ENCODE data around the gene DDX1. TPM values are rescaled to one million over a fixed set of nuclear protein-coding genes. Genes with fewer than 3 reads are reported as not detected.
"Not testable (repeated sequence)": the region's sequence is repeated elsewhere in the genome, so short reads cannot be mapped to it uniquely, and the experiment has no call there.

Gene DDX1
- total RNA-seq, 2 experiments from 2014 or later: 136 to 137 TPM

DNA sequence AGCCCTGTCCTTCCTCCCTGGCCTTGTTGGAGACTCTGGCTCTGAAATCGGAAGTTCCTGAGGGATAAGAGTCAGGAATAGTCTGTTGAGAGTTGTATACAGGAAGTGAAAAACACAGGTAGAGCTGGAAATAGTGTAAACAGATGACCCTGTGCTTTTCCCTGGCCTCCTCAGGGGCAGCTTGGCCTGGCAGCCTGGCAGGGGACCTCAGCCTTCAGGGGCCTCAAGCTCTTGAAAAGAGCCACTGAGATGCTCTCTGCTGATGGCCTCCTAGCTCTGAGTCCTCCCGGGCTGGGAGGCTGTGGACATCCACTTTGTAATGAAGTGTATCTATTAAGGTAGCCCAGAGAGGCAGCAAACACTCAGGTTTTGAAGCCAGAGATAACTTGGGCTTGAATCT is 79.3 kb downstream of the DDX1 start:
- DNase-seq: no peak
- Mint-ChIP-seq H3K36me3 (no peaks in the 10 kb centered on the region), H3K9me3 (no peaks in the 10 kb centered on the region), H3K27me3 (peaks cover 16% of the 10 kb centered on the region), H3K4me3 (no peak overlapping the region), H3K4me1 (no peaks in the 10 kb centered on the region), H3K27ac (no peak overlapping the region)

DNA sequence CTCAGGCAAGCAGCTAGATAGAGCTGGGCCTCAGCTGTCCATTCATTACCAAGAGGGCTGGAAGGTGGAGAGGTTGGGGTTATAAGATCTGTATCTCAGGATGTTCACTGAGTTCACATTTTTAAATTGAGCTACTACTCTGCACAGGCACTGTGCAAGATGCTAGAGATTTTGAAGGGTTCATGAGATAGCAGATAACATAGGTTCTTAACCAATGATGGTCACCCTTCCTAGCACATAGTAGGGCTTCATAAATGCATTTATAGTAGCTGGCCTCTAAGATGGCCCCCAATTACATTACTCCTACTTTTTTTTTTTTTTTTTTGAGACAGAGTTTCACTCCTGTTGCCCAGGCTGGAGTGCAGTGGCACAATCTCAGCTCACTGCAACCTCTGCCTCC is 79.7 kb downstream of the DDX1 start:
- Mint-ChIP-seq H3K4me1 (no peaks in the 10 kb centered on the region), H3K36me3 (no peaks in the 10 kb centered on the region), H3K4me3 (no peak overlapping the region), H3K9me3 (no peaks in the 10 kb centered on the region), H3K27ac (no peak overlapping the region), H3K27me3 (peaks cover 16% of the 10 kb centered on the region)
- no peak for DNase-seq

DNA sequence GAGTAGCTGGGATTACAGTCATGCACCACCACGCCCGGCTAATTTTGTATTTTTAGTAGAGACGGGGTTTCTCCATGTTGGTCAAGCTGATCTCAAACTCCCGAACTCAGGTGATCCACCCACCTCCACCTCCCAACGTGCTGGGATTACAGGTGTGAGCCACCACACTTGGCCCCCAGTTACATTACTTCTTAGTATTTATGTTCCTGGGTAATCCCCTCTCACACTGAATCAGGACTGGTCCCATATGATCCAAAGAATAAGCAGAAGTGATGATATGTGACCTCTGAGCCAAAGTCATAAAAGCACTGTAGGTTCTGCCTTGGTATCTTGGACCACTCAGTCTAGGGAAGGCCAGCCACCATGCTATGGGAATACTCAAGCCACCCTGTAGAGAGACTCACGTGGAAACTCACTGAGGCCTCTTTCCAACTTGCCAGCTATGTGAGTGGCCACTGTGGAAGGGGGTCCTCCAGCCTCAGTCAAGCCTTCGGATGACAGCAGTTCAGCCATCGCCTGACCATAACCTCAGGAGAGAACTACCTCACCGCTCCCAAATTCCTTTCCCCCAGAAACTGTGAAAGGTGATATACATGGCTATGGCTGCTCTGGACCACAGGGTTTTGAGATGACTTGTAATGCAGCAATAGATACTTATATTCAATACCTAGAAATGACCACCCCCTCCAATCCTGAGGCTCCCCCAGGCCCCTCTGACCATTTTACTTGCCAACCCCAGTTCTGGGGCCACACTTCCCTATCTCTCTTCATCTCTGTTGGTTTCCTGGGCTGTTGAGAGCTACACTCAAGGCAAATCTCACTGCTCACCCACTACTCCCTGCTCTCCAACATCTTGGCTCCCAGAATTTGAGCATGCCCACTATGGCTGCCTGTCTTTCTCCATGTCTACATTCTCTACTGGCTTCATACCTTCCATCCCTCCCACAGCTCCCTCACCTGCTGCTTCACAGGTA is 80.5 kb downstream of the DDX1 start:
- no peaks in the 10 kb centered on the region for H3K9me3 Mint-ChIP-seq
- no peaks in the 10 kb centered on the region for H3K36me3 Mint-ChIP-seq
- no peak overlapping the region for H3K4me3 Mint-ChIP-seq
- no peaks in the 10 kb centered on the region for H3K4me1 Mint-ChIP-seq
- peaks cover 16% of the 10 kb centered on the region for H3K27me3 Mint-ChIP-seq
- no peak overlapping the region for H3K27ac Mint-ChIP-seq
- no peak for DNase-seq

DNA sequence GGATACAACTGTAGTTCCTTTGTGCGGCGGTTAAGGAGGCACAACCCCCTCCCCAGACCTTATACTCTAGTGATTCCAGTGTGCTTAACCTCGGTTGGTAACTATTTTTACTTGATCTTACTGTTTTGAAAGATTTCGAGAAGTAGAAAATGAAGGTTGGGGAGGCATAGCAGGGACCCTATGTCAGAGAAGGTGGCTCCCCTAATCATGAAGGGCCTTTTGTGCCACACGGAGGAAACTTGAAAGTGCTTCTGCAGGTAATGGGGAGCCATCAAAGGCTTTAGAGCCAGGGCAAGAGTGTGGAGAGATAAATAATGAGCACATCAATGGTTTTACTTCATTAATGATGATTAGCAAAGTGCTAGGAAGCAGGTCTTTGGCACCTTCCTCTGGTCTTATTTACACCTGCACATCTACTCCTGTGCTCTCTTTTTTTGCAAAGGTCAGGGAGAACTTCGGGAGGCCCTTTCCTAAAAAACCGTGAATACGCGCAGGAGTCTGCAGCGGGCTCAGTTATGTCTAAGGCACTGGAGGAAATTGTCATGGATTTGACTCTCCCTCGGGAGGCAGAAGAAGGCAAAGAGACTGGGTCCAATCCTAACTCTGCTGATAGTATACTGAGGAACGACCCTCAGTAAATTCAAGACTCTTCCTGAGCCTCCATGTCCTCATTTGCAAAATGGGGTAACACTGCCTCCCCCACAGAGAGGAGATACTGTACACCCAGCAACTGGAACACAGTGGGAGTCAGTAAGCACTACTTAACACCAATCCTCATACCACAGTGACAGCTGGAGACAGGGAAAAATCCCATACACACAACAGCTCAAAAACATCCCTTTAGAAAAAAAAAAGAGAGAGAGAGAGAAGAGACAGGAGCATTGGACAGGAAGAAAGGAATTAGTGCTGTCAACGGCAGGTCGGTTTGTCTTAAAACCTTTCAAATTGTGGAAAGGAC is 81.6 kb downstream of the DDX1 start:
- Mint-ChIP-seq H3K9me3 (no peaks in the 10 kb centered on the region), H3K27ac (no peak overlapping the region), H3K27me3 (peaks cover 13% of the 10 kb centered on the region), H3K4me1 (no peaks in the 10 kb centered on the region), H3K36me3 (no peaks in the 10 kb centered on the region), H3K4me3 (no peak overlapping the region)
- DNase-seq: no peak

DNA sequence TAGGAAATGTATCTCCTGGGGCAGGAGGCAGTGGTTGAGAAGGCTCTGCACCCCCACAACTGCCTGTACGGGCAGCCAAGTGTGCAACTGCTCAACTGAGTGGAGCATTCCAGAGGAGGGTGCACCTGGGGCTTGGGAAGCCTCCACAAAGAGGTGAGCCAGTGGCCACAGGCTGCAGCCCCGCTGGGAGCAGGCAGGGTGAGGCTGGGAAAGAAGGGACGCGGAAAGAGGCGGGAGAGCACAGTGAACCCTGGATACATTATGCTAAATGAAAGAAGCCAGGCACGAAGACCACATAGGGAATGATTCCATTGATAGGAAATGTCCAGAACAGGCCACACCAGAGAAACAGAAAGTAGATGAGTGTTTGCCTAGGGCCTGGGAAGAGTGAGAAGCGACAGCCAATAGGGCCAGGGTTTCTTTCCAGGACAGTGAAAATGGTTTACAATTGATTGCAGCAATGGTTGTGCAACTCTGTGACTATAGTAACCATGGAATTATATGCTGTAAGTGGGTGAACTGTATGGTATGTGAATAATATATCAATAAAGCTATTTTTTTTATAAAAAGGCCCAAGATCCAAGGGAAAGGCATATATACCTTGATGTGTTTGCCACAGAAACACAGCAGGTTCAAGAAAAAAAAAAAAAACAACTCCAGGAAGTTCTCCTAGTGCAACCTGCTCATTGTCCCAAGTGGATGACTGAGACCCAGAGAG is 82.4 kb downstream of the DDX1 start:
- Mint-ChIP-seq H3K27ac (no peak overlapping the region), H3K9me3 (no peaks in the 10 kb centered on the region), H3K4me3 (no peak overlapping the region), H3K27me3 (peaks cover 13% of the 10 kb centered on the region), H3K36me3 (no peaks in the 10 kb centered on the region), H3K4me1 (no peaks in the 10 kb centered on the region)
- DNase-seq: no peak

DNA sequence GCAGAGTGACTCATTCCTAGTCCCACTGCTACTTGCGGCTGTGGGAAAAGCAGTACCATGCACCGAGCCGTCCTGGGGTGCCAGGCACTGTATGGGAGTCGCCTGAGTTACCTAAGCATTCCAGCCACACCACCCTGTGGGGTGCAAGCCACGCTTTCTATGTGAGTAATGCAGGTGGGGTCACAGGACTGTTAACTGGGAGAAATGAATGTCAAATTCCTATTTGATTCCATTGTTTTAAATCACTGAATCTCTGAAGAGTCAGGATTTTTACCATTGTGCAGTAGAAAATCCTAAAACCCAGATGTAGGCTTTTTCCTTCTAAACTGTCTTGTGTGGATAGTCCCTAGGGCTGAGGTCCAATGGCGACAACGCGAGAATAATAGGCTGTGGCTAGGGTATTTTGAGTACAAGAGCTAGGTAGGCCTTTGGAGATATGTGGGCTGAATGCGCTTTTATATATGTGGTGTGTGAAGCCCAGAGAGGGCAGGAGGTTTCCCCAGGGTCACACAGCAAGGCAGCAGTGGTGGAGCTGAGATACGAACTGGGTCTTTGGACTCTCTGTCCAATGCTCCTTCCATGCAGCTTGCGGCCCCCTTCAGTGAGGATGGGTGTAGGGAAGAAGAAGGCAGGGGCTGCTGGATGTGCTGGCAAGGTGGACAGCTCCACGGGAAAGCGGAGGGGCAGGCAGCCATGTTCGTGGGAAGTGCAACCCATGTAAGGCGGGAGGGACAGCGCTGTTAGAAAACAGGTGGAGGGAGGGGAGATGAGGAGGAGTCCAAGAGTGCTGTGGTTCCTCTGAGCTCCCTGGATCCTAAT is 83.2 kb downstream of the DDX1 start:
- Mint-ChIP-seq H3K36me3 (no peaks in the 10 kb centered on the region), H3K27ac (no peak overlapping the region), H3K9me3 (no peaks in the 10 kb centered on the region), H3K4me3 (no peak overlapping the region), H3K4me1 (no peaks in the 10 kb centered on the region), H3K27me3 (peaks cover 13% of the 10 kb centered on the region)
- no peak for DNase-seq

DNA sequence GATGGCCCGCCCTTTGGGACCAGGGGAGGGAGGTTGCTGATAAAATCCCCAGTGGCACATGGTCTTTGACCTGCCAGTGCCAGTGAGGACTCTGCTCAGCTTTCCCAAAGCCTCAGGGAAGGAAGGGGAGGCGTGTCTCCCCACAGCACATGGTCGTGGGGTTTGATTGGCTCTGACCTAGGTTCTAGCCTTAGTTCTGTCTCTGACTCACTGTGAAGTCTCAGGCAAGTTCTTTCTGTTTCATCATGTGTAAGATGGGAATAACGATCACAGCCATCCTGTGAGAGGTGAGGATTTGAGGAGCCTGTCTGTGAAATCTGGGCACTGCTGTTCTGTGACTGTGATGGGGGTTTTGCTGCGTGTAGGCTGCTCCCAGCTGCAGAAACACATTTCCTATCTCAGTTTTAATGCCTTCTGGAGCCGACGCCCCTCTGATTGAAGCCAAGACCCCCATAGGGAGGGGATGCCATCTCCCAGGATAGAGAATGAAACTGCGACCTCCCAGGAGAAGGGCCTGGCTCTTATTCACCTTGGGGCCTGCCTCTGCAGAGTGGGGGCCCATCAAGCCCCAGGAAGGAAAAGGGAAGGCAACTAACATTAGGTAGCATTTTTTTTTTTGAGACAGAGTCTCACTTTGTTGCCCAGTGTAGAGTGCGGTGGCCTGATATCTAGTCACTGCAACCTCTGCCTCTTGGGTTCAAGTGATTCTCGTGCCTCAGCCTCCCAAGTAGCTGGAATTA is 84.0 kb downstream of the DDX1 start:
- no peaks in the 10 kb centered on the region for H3K9me3 Mint-ChIP-seq
- peaks cover 13% of the 10 kb centered on the region for H3K27me3 Mint-ChIP-seq
- DNase-seq: no peak
- H3K4me1 Mint-ChIP-seq: no peaks in the 10 kb centered on the region
- no peaks in the 10 kb centered on the region for H3K36me3 Mint-ChIP-seq
- H3K27ac Mint-ChIP-seq: no peak overlapping the region
- no peak overlapping the region for H3K4me3 Mint-ChIP-seq

DNA sequence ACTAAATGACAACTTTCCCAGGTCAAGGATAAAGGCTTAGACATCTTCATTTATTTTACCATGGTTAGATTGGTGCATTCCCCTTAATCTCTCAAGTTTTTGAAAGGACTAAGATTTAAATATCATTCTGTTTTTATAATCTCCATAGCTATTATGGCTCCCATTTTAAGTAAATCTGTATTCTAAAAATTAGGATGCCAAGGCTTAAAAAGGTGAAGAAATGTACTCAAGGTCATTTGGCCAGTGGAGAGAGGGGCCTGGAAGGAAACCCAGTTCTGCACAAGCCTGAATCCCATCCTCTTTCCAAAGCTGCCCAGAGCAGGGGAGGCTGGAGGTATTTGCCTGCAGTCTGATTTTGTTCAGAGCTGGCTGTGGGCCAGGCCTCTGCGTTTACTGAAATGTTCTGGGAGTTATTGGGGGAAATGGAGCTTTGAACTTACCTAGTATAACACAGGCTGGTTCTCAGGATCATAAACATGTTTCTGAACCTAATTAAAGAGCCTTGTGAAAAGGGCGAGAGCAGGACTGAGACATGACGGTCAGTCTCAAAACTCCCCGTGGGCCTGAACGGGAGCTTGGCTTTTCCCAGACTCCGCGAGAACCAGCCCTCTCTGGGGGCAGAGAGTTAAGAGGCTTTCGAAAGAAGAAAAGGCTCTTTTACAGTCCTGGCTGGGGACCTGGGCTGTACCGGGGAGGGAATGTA is 85.6 kb downstream of the DDX1 start:
- no peak for DNase-seq
- no peaks in the 10 kb centered on the region for H3K9me3 Mint-ChIP-seq
- no peak overlapping the region for H3K4me3 Mint-ChIP-seq
- H3K27me3 Mint-ChIP-seq: peaks cover 13% of the 10 kb centered on the region
- H3K4me1 Mint-ChIP-seq: no peaks in the 10 kb centered on the region
- H3K36me3 Mint-ChIP-seq: no peaks in the 10 kb centered on the region
- H3K27ac Mint-ChIP-seq: no peak overlapping the region

DNA sequence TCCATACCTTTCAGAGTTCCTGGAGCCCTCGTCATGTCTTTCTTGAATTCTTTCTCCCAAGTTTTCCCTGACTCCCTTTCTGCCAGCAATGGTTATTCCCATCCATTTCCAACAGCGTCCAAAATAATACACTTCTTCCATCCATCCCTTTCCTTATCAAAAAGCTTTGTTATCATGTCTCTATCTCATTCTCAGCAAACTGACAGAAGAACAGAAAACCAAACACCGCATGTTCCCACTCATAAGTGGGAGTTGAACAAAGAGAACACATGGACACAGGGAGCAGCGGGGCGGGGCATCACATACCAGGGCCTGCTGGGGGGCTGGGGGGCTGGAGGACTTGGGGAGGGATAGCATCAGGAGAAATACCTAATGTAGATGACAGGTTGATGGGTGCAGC is 86.7 kb downstream of the DDX1 start:
- H3K27me3 Mint-ChIP-seq: peaks cover 5% of the 10 kb centered on the region

DNA sequence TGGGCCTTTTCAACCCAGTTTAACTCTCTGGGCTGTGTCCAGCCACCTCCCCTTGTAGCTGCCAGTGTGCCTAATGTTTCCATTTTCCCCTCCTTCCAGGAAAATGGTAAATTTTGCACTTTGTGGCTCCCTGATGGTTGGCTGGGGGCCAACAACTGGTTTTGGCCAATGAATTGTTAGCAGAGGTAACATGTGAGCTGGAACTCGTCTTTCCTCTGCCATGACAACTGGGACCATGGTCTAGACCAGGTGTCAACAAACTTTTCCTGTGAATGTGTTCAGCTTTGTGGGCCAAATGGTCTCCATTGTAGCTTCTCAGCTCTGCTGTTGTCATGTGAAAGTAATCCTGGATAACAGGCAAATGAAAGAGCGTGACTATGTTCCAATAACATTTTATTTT is 87.2 kb downstream of the DDX1 start:
- Mint-ChIP-seq H3K4me3 (no peak overlapping the region), H3K36me3 (no peaks in the 10 kb centered on the region), H3K9me3 (no peaks in the 10 kb centered on the region), H3K27me3 (peaks cover under 1% of the 10 kb centered on the region), H3K4me1 (no peaks in the 10 kb centered on the region), H3K27ac (no peak overlapping the region)
- no peak for DNase-seq

More for the DNA sequence above, 86.7 kb downstream of the DDX1 start:
- no peaks in the 10 kb centered on the region for H3K4me1 Mint-ChIP-seq
- H3K9me3 Mint-ChIP-seq: no peaks in the 10 kb centered on the region
- no peak overlapping the region for H3K4me3 Mint-ChIP-seq
- DNase-seq: no peak
- no peak overlapping the region for H3K27ac Mint-ChIP-seq
- no peaks in the 10 kb centered on the region for H3K36me3 Mint-ChIP-seq

DNA sequence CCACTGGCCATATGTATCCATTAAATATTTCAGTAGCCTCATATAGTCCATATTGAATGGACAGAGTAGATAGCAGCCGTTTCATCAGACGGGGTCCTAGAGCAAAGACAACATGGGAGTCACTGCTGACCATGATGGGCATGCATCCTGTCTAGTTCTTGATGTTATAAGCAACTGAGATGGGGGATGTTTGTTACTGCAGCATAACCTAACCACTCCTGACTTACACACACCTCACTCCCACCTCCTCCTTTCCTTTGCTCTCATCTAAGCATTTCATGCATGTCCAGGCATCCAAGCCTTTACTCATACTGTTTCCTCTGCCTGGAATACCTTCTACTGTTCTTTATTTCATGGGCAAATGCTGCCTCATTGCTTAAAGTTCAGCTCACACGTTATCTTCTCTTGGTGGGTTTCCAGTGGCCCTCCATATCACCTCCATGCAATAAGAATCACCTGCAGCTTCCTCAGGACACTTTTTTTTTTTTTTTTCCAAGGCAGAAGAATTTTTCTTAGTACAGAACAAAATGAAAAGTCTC is 87.8 kb downstream of the DDX1 start:
- H3K4me3 Mint-ChIP-seq: no peak overlapping the region
- DNase-seq: no peak
- no peaks in the 10 kb centered on the region for H3K9me3 Mint-ChIP-seq
- no peaks in the 10 kb centered on the region for H3K4me1 Mint-ChIP-seq
- H3K27ac Mint-ChIP-seq: no peak overlapping the region
- H3K27me3 Mint-ChIP-seq: no peaks in the 10 kb centered on the region
- no peaks in the 10 kb centered on the region for H3K36me3 Mint-ChIP-seq

DNA sequence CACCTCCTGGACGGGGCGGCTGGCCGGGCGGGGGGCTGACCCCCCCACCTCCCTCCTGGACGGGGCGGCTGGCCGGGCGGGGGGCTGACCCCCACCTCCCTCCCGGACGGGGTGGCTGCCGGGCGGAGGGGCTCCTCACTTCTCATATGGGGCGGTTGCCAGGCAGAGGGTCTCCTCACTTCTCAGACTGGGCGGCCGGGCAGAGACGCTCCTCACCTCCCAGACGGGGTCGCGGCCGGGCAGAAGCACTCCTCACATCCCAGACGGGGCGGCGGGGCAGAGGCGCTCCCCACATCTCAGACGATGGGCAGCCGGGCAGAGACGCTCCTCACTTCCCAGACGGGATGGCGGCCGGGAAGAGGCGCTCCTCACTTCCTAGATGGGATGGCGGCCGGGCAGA is 88.5 kb downstream of the DDX1 start:
- not testable (repeated sequence) for H3K9me3 Mint-ChIP-seq, H3K27me3 Mint-ChIP-seq, H3K27ac Mint-ChIP-seq, DNase-seq, H3K4me3 Mint-ChIP-seq, H3K4me1 Mint-ChIP-seq, H3K36me3 Mint-ChIP-seq
